NK-92 (cell line): ENCODE data around the gene CPSF6.
"Not testable (repeated sequence)": the region's sequence is repeated elsewhere in the genome, so short reads cannot be mapped to it uniquely, and the experiment has no call there.

Source experiments
- DNase-seq: peaks from one replicate; lab custom pipeline; 2025; ENCODE audit not compliant: unreplicated experiment; lab: John Stamatoyannopoulos, UW

Gene CPSF6

DNA sequence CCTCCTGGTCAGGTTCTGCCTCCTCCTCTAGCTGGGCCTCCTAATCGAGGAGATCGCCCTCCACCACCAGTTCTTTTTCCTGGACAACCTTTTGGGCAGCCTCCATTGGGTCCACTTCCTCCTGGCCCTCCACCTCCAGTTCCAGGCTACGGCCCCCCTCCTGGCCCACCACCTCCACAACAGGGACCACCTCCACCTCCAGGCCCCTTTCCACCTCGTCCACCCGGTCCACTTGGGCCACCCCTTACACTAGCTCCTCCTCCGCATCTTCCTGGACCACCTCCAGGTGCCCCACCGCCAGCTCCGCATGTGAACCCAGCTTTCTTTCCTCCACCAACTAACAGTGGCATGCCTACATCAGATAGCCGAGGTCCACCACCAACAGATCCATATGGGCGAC is 19.3 kb downstream of the CPSF6 start:
- no peak for DNase-seq

GRCh38 chr12:69262264-69262974 is 23.1 kb downstream of the CPSF6 start:
- DNase-seq, result no peak

DNA sequence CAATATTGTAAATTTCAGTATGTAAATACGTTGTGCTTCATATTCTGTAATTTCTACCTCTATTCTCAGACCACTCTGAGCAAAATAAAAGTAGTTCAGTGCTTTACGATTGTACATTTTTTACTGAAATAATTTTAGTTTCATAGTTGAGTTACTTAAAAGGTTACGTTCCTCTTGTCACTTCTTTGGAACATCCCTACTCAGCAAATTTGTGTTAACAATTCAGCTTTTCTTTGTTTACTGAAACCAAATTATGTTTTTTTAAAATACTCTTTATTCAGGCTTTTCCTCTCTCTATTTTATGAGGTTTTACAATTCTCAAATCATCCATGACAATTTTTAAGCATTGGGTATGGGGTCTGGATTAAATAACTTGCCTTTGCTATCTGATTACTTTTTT is 25.8 kb downstream of the CPSF6 start:
- no peak for DNase-seq

DNA sequence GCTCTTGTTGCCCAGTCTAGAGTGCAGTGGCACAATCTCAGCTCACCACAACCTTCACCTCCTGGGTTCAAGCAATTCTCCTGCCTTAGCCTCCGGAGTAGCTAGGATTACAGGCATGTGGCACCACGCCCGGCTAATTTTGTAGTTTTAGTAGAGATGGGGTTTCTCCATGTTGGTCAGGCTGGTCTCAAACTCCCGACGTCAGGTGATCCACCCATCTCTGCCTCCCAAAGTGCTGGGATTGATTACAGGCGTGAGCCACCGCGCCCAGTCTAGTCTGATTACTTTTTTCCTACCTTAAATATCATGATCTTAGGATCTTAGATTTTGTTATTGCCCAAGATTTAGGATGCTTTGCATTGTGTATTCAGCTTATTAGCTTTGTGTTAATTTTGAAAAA is 26.3 kb downstream of the CPSF6 start:
- DNase-seq, result not testable (repeated sequence)

DNA sequence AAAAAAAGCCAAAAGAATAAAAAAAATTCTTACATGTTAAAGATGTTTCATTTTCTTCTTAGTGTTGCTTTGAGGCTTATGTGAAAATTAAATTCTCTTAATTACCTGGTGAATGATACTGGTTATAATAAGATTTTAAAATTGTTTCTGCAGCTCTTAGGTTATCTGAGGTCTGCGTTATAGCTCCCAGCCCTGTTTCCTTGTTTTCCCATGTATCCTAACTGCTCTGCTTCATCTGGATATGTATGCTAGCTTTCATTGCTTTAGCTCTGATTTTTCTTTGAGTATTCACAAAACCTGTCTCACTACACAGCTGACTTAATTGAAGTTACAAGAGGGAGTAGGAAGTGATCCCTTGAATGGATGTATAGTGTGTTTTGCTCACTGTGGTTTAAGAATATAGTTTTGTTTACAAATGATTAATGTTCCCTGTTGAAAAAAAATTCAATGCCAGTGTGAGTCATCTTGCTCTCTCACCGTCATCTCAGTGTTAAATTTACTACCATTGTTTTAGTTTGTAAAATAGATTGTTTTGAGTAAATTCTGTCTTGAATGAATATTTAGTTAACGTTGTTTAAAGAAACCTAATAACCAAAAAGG is 26.8 kb downstream of the CPSF6 start:
- no peak for DNase-seq

DNA sequence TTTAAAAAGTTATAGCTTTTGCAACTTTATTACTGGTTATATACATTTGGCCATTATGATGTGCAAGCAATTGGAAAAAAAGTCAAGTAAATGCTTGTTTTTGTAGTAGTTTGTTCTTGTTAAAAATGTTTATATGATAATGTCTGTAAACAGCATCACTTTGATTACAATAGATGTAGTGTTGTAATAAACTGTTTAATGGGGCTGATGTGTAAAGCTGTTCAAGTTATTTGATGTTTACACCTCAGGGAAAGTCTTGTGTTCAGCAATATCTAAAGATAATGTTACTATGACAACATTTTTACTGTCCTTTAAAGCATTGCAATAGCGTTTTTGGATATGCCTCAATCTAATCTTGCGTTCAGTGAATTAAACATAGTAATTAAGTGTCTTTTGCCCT is 30.4 kb downstream of the CPSF6 start:
- DNase-seq, result no peak

GRCh38 chr12:69272511-69272910 is 33.1 kb downstream of the CPSF6 start:
- no peak for DNase-seq

- DNase-seq, result no peak
These were observed 35.5 kb downstream of the CPSF6 start for GRCh38 chr12:69274861-69275260.

DNA sequence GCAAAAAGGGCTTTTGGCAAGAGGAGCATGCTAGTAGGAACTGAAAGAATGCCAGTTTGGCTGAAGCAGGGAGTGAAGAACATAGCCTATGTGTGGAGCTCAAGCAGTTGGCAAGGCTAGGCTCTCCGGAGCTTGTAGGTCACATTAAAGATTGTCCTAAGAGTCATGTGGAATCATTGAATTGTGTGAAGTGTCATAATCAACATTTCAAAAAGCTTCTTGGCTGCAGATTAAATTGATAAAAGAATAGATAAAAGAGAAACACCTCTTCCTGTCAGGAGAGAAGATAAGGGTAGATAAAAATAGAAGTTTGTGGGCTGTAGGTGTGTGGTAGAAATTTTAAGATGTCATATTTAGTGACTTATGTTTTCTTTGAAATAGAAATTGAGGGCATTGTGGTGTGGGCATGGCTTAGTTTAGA is 36.1 kb downstream of the CPSF6 start:
- no peak for DNase-seq

DNA sequence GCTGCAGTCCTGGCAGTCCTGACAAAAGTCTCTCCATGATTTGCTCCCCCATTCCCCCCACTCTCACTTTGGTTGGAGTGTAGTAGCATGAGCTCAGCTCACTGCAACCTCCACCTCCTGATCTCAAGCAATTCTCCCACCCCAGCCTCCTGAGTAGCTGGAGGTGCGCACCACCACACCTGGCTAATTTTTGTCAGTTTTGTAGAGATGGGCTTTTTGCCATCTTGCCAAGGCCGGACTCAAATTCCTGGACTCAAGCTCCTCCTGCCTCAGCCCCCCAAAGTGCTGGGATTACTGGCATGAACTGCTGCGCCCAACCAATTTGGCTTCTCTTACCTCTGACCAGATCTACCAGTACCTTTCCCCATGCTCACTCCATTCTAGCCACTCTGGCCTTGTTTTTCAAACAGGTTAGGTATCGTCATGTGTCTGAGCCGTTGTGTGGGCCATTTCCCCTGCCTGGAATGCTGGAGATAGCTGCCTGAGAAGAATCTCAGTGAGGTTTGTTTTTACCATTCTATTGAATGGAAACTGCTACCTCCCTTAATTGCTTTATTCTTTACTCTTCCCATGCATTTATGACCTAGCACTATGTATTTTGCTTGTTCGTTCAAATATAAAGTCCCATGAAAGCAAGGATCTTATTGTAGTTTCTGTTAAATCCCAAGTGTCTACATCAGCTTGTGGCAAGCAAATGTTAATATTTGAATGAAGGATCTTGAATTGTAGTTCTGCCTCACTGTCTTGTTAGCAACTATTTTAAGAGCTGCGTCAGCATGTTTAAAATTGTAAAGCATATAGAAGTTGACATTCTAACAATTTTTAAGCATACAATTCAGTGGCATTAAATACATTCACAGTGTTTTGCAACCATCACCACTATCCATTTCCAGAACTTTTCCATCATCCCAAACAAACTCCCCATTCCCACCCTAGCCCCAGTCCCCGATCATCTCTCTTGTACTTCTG is 39.7 kb downstream of the CPSF6 start:
- DNase-seq, result no peak

DNA sequence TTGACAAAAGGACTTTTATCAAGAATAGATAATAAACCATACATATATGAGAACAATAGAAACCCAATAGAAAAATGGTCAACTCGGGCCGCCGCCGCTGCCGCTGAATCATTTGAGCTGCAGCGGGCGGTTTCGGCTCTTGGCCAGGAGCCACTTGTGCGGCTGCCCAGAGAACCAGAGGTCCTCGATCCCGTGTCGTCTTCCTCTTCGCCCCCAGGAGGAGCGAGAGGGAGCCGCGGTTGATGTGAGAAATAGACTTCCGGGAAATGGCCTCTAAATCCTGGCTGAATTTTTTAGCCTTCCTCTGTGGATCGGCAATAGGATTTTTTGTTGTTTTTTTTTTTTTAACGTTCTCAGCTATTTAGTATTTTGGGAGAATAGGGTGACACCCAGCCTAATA is 44.8 kb downstream of the CPSF6 start:
- DNase-seq, result no peak

DNA sequence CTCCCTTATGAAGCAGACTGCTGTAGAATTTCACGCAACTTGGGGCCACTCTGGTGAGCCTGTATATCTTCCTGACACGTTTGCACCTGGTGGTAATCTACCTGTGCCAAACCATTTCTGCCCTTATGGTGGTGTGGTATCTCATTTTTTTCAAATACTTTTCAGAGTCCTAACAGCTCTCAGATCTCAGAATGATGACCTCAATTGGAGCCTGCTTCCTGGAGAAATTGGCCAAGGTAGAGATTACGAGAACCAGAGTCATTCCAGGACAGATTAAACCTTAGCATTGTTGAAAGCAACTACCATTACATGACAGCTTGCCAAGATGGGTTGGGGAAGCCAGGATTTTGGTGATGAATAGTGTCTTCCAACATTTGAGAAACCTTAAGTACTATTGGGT is 48.2 kb downstream of the CPSF6 start:
- no peak for DNase-seq

DNA sequence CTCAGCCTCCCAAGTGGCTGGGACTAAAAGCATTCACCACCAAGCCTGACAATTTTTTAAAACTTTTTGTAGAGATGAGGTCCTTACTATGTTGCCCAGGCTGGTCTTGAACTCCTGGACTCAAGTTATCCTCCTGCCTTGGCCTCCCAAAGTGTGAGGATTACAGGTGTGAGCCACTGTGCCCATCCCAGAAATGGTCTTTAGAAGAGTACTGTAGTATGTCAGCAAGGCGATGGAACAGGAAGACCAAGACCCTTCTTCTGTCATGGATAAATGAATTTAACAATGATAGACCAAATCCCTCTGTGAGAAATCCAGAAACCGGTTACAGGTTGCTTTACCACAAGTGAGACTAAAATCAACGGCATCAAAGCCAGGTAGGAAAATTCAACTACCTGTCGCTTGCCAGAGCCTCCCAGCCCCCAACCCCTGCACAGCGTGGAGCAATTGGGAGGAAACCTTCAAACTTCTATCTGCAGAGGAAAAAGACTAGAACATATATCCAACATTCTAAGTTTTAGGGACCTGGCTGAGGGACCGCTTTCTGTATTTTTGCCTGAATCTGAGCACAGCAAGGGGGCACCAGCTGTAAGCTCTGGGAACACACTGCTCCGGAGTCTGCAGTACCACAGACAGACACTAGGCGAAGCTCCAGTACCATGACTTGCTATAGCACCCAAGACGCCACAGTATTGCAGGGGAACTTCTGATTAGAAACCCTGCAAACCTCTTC is 51.3 kb downstream of the CPSF6 start:
- no peak for DNase-seq

DNA sequence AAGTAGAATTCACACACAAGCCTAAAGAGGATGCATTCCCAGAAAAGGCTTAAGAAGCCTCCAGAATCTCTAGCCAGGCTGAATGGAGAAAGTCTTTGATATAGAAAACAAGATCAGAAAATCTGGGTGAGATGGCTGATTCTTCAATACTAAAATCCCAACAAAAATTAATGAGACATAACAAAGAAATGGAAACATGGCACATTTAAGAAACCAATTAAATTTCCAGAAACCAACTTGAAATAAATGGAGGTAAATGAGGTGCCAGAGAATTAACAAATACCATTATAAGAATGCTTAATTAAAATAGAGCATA is 51.9 kb downstream of the CPSF6 start:
- no peak for DNase-seq

GRCh38 chr12:69298133-69298532 is 58.8 kb downstream of the CPSF6 start:
- no peak for DNase-seq

GRCh38 chr12:69298947-69299346 is 59.6 kb downstream of the CPSF6 start:
- no peak for DNase-seq

DNA sequence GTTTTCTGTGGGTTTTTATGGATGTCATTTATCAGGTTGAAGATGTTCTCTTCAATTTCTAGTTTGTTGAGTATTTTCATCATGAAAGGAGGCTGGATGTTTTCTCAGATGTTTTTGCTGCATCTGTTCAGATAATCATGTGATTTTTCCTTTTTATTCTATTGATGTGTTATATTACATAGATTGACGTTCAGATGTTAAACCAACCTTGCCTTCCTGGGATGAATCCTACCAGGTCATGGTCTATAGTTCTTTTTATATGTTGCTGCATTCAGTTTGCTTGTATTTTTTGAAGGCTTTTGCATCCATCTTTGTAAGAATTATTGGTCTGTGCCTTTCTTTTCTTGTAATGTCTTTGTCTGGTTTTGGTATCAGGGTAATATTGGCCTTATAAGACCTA is 64.9 kb downstream of the CPSF6 start:
- no peak for DNase-seq

- DNase-seq, result no peak
These were observed 70.1 kb downstream of the CPSF6 start for GRCh38 chr12:69309461-69309860.

DNA sequence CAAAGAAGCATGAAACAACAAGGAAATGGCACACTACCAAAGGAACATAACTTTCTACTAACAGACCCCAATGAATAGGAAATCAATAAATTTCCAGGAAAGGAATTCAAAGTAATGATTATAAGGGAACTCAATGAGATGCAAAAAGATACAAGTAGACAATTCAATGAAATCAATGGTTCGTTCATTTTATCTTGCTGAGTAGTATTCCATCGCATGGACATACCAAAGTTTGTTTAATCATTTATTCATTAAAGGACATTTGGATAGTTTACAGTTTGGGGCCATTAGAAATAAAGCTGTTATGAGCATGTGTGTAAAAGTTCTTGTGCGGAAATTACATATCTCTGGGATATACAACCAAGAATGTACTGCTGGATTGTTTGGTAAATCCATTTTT is 73.8 kb downstream of the CPSF6 start:
- DNase-seq, result no peak

GRCh38 chr12:69316784-69317183 is 77.4 kb downstream of the CPSF6 start:
- not testable (repeated sequence) for DNase-seq

DNA sequence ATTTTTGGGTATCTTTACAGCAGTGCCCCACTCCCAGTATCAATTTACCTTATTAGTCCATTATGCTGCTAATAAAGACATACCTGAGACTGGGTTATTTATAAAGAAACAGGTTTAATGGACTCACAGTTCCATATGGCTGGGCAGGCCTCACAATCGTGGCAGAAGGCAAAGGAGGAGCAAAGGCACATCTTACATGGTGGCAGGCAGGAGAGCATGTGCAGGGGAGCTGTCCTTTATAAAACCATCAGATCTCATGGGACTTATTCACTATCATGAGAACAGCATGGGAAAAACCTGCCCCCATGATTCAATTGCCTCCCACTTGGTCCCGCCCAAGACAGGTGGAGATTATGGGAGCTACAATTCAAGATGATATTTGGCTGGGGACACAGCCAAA is 77.9 kb downstream of the CPSF6 start:
- DNase-seq, result not testable (repeated sequence)
